Peyer's patch (tissue), 4 donors: Measurements from ENCODE around the gene SMAD5.

Source experiments
- POLR2A ChIP-seq, 2 donors: fragments of 450-650 bp; IDR thresholded peaks; one replicate each; pipeline ENCODE4 v1.5.1; 2017; ENCODE audit warnings: antibody characterized with exemption in 2 of 2, mild to moderate bottlenecking in 2 of 2, moderate library complexity in 2 of 2
- TF ChIP-seq, protein P1 (sequence below), 6 experiments: fragments of 450-650 bp in 4 of 6; fragments of 200-600 bp in 2 of 6; sonication (generic) in 1 of 6; IDR thresholded peaks; one replicate each; pipeline ENCODE4 v1.5.1; 2017 to 2019; ENCODE audit warnings: antibody characterized with exemption in 6 of 6, mild to moderate bottlenecking in 3 of 6, moderate library complexity in 1 of 6

DNA sequence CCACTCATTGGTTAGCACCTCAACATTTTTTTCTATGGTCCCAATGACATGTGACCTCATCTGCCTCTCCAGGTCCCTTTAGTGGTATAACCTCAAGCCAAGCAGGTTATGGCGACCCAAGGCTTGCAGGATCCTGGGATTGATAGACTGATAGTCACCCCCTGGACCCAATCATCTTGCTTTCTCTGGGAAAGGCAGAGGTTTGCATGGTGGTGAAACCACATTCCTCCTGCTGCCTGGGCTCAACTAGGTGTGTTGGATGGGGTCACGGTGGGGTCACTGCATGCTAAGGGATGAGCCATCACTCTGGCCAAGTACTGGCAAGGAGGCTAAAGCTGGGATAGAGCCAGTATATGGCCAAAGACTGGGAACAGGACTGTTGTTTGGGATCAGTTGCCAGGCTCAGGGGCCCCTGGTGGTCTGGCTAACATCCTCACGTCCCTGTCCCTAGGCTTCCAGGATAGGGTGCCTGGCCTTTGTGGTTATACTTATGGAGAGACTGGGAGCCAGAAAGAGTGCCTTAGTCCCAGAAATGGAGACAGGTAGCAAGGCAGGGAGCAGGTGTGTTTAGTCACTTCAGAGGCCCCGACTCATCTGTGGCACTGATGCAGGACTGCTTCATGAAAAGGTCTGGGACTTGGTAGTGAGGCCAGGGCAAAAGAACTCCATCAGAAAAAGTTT lies 65.0 kb downstream of the SMAD5 start:
- TF ChIP-seq, protein P1, sequence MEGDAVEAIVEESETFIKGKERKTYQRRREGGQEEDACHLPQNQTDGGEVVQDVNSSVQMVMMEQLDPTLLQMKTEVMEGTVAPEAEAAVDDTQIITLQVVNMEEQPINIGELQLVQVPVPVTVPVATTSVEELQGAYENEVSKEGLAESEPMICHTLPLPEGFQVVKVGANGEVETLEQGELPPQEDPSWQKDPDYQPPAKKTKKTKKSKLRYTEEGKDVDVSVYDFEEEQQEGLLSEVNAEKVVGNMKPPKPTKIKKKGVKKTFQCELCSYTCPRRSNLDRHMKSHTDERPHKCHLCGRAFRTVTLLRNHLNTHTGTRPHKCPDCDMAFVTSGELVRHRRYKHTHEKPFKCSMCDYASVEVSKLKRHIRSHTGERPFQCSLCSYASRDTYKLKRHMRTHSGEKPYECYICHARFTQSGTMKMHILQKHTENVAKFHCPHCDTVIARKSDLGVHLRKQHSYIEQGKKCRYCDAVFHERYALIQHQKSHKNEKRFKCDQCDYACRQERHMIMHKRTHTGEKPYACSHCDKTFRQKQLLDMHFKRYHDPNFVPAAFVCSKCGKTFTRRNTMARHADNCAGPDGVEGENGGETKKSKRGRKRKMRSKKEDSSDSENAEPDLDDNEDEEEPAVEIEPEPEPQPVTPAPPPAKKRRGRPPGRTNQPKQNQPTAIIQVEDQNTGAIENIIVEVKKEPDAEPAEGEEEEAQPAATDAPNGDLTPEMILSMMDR (IDR thresholded peaks at IDR 0.05) = no peak
- TF ChIP-seq POLR2A (IDR thresholded peaks at IDR 0.05) = no peak
